NK-92 (cell line): ENCODE results near the gene TOLLIP.

ENCODE experiments used
- DNase-seq: peaks from one replicate; lab custom pipeline; 2025; ENCODE audit not compliant: unreplicated experiment; lab: John Stamatoyannopoulos, UW

Gene TOLLIP

DNA sequence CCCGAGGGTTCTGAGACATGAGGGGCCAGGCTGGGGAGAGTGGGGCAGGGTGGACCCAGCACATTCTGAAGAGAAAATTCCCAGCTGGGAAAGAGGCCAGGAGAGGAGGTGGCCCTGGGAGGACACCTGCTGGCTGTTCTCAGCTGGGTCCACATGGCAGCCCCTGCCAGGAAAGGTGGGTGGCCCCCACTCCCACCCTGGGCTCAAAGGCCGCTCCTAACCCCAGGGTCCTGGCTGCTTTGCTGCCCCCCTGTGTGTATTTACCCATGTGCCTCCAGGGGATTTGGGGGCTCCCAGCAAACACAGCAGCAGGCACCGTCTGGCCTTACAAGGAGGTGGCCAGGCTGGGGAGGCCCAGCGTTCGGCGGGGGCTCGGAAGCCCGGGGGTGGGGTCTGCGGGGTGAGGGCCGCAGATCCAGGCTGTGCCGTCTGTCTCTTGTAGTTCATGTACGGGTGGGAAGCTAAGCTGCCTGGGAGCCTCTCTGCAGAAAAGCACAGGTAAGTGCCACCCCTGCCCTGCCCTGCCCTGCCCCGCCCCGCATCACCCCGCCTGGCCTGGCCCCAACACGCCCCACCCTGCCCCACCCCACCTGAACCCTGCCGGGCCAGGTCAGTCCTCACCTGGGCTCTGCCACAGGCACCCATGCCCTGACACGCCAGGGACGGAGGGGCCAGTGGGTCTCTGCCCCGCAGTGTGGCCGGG is 75.9 kb downstream of the TOLLIP start:
- DNase-seq: no peak

DNA sequence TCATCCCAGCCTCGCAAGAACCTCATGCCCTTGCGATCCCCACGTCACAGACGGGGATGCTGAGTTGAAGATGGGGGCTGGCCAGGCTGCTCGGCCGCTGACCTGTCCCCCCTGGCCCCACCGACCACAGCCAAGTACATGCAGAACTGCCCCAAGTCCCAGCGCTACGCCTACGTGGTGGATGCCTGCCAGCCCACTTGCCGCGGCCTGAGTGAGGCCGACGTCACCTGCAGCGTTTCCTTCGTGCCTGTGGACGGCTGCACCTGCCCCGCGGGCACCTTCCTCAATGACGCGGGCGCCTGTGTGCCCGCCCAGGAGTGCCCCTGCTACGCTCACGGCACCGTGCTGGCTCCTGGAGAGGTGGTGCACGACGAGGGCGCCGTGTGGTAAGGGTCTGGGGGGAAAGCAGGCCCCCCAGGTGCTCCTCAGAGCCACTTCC is 76.5 kb downstream of the TOLLIP start:
- no peak for DNase-seq

DNA sequence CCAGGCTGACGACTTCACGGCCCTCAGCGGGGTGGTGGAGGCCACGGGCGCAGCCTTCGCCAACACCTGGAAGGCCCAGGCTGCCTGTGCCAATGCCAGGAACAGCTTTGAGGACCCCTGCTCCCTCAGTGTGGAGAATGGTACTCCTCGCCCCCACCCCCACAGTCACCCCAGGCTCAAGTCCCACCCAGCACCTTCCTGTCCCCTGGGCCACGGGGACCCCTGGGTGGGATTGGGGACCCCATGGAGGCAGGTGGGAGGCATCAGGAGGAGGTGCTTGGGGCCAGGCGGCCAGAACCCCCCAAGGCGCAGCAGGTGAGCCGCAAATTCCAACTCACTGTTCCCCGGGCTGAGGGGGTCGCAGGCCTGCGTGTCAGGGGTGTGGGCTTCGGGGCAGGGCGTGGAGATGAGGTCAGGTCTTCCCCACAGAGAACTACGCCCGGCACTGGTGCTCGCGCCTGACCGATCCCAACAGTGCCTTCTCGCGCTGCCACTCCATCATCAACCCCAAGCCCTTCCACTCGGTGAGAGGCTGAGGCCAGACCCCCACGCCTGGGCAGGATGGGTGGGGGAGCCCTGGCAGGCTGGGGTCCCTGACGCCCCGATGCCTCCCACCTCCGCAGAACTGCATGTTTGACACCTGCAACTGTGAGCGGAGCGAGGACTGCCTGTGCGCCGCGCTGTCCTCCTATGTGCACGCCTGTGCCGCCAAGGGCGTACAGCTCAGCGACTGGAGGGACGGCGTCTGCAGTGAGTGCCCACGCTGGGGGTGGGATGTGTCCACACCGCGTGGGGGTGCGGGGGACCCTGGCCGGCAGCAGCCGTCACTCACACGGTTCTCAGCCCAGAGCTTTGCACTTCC is 77.2 kb downstream of the TOLLIP start:
- DNase-seq: no peak

DNA sequence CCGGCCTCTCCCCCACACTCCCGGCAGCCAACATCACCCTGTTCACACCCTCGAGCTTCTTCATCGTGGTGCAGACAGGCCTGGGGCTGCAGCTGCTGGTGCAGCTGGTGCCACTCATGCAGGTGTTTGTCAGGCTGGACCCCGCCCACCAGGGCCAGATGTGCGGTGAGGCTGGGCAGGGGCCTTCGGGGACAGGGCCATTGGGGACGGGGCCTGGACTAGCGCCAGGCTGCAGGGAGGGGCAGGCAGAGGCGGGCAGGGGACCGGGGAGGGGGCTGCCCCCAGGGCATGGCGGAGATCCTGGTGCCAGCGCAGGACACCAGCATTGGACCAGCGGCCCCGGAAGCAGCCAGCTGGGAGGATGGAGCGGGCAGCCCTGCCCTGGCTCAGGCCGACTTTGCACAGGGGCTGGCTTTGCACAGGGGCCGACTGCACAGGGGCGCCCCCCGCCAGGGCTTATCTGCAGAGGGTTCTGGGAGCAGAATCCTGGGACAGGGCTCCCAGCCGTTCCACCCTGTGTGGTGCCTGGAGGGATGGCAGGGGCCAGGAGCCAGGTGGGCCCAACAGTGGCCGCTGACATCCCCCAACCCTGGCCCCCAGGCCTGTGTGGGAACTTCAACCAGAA is 77.9 kb downstream of the TOLLIP start:
- DNase-seq: no peak

DNA sequence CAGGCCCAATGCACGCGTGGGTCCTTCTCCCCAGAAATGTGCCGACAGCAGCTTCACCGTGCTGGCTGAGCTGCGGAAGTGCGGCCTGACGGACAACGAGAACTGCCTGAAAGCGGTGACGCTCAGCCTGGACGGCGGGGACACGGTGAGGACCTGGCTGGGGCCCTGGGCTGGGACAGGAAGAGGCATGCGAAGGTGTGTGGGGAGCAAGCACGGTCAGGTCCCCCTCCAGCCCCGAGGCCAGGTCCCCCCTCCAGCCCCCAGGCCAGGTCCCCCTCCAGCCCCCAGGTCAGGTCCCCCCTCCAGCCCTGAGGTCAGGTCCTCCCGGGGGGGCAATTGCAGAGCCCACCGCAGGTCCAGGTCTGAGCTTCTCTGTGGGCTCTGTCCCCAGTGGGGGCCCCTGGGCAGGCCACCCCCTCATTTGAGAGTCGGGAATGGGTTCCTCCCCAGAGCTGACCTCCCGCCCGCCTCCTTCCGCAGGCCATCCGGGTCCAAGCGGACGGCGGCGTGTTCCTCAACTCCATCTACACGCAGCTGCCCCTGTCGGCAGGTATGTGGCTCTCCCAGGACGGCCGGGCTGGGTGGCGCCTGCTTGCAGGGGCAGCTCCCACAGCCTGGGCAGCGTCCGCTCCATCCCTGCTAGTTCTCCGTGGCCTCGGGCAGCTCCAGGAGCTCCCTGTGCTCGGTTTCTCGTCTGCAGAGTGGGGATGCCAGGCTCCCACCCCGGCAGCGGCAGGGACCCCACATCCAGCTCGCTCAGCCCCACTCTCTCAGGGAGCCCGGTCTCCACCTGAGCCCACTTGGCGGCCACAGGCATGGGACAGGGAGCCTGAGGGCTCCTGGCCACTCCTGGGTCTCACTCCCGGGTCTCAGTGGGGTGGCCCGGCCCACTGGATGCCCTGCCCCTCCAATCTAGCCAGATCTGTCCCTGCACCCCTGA is 78.7 kb downstream of the TOLLIP start:
- DNase-seq: no peak

DNA sequence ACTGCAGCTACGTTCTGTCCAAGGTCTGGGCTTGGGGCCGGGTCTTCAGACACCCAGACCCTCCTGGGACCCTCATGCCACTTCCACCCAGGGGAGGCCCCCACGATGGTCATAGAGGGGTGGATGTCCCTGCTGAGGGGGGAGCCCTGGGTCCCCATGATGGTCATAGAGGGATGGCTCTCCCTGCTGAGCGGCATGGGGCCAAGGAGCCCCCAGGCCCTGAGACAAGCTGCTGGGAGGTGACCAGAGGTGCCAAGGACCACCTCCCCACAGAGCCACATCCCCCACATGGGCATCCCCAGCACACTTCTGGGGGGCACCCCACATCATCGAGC is 79.3 kb downstream of the TOLLIP start:
- no peak for DNase-seq

DNA sequence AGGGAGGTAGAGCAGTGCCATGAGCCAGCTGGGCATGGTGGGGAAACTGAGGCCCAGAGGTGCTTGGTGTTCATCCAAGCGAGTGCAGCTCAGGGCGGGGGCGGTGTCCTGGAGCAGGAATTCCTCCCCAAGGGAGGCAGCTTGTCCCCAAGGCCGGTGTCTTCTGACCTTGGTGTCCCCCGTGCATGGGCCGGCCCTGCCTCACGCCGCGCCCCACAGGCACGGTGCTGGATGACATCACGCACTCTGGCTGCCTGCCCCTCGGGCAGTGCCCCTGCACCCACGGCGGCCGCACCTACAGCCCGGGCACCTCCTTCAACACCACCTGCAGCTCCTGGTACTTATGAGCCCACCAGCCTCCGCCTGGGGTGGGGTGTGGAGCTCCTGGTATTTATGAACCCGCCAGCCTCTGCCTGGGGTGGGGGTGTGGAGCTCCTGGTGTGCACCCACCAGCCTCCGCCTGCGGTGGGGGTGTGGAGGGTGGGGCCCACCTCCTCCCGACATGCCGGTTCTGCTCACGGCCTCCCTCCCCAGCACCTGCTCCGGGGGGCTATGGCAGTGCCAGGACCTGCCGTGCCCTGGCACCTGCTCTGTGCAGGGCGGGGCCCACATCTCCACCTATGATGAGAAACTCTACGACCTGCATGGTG is 79.8 kb downstream of the TOLLIP start:
- no peak for DNase-seq

DNA sequence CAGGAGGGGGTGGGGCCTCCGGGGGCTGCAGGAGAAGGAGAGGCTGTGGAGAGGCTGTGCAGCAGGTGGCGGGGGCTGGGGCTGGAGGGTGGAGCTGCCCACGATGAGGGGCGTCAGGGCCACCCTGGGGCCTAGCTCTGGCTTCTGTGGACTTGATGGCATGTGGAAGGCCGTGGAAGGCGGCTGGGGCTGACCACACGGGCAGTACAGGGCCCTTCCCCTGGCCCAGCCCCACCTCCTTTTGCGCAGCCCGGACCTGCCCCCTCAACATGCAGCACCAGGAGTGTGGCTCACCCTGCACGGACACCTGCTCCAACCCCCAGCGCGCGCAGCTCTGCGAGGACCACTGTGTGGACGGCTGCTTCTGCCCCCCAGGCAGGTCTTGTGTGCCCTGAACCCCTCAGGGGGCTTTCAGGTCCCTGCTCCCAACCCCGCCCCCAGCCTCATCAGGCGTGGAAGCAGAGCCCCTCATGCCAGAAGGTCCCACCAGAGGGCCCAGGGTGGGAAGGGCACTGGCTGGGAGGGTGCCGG is 80.4 kb downstream of the TOLLIP start:
- DNase-seq: no peak

DNA sequence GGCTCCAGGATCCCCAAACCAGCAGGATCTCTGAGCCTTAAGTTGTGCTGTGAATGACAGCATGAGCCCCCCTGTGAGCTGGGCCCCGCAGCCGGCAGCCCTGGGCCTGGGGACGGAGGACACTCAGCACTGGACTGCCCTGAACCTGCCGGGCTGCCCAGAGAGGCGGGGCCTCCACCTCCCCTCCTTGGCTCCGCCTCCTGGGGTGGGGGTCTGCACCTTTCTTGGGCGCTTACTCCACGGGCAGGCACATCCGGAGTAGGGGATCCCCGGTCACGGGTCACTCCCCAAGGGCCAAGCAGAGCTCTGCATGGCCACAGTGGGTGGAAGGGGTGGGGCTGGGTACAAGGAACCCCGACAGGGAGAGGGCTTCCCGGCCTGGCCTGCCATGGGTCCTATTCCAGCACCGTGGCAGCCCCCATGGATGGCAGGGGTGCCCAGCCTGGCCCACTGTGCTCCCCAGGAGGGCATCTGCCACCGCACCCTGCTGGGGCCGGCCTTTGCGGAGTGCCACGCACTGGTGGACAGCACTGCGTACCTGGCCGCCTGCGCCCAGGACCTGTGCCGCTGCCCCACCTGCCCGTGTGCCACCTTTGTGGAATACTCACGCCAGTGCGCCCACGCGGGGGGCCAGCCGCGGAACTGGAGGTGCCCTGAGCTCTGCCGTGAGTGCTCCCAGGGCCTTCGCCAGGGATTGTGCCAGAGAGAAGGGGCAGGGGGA is 81.2 kb downstream of the TOLLIP start:
- DNase-seq: no peak

DNA sequence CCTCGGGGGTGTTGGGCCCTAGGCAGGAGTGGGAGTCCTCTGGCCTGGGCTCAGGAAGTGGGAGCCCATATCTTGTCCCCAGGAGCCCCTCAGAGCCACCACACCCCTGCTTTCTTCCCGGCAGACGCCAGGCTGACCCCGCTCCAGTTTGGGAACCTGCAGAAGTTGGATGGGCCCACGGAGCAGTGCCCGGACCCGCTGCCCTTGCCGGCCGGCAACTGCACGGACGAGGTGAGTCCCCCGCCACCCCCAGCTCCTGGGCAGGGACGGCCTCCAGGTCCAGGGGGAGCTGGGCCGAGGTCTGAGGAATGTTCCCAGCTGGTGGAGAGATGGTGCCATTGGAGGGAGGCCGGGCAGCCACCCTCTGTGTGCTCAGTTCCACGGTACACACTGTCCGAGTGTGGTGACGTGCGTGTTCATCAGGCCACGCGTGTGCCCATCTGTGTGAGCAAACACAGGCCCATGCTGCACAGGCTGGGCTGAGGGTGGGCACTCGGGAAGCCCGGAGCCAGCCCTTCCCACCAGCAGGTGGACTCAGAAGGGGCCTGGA is 81.8 kb downstream of the TOLLIP start:
- no peak for DNase-seq

DNA sequence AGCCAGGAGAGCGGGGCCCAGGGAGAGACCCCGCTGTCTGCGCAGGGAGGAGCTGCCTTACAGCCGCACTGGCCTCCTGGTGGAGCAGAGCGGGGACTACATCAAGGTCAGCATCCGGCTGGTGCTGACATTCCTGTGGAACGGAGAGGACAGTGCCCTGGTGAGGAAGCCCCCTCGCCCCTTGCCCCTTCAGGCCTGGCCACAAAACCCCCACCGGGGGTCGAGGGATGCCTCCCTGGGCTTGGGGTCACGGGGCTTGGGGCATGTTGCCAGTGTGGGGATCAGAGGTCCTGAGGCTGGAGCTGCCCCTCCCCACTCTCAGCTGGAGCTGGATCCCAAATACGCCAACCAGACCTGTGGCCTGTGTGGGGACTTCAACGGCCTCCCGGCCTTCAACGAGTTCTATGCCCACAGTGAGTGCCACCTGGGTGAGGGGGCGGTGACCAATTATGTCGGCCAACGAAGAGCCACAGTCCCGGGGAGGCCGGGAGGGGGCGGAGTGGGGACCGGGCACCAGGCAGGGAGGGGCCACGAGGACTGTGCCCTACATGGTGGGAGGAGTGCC is 82.4 kb downstream of the TOLLIP start:
- no peak for DNase-seq

DNA sequence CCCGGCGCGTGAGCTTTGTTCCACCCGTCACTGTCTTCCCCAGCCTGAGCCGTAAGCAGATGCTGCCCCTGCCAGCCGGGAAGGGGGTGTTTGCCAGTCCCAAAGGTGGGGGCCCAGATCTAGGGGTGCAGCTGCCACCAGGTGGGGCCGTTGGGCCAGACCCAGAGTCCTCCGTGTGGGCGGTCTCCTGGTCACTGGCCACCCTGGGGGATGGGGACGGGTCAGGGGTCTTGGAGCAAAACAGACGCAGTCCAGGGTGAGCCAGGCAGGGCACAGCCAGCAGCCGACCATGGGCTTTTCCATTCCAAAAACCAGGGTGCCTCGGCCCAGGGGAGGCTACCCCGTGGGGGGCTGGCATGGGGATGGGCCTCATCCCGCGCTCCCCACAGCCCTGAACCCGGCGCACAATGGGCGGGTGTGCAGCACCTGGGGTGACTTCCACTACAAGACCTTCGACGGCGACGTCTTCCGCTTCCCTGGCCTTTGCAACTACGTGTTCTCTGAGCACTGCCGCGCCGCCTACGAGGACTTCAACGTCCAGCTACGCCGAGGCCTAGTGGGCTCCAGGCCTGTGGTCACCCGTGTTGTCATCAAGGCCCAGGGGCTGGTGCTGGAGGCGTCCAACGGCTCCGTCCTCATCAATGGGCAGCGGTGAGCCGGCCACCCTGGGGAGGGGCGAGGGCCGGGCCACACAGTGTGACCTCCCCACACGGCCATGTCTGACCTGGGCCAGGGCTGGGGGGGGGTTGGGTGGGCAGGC is 83.0 kb downstream of the TOLLIP start:
- DNase-seq: no peak

DNA sequence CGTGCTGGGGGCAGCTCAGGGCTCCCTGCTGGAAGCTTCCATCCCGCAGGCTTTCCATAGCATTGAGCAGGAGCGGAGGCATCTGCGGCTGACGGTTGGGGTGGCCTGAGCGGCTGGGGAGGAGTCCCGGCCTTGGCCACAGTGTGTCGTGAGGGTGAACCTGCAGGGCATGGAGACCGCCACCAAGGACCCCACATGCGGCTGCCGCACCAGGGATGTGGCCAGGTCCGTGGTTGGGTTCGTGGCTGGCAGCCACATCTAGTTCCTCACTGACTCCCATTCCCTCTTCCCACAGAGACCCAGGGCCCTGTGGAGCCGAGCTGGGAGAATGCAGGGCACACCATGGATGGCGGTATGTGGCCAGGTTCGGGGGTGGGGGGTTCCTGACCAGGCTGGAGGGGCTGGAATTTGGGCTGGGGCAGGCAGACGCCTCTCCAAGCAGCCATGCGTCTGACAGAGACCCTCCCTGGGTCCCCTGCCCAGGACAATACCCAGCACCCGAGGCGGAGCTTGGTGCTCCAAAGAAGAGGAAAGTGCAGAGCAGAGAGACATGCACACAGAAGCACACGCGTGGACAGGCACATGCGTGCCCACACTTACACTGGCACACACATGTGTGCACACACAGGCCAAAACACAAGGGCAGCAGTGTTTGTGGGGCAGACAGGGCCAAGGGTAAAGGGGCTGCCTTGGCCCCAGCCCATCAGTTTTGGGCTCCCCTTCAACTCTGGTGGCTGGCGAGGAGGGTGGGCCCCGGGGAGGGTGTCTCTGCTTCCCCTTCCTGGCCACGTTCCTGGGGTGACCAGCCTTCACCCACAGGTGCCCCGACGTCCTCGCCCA is 83.8 kb downstream of the TOLLIP start:
- DNase-seq: no peak

DNA sequence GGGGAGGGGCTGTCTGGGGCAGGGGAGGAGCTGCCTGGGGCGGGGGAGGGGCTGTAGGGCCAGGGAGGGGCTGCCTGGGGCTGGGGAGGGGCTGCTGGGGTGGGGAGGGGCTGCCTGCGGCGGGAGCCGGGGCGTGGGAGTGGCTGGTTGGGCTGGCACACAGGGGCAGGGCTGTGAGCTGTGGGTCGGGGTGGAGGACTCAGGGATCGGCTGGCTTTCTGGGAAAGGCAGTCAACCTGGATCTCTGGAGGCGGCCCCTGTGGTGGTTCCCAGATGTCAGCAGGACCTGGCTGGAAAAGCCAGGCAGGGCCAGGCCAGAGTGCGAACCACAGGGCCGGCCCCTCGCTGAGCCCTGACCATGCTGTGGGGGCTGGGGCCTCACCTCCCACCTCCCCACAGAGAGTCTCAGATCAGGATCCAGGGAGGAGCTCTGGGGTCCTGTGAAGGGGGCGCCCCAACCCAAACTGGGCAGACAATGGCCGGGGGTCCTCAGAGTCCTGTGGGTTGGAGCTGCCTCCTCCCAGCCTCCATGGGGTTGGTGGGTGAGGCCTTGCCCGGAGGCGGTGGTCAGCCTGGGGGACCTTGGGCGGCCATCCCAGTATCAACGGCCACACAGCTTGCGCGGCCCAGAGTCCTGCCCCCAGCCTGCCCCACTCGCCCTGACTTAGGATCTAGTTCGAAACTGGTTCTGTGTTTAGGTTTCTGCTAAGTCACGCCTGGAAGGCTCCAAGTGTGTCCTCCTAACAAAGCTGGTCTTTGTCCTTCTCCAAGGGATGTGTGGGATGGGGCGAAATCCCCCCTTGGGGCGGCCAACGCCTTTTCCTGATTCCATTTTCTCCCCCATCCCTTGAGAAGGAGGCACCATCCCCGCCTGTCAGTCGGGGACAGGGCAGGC is 84.7 kb downstream of the TOLLIP start:
- no peak for DNase-seq
